Erythroblast (primary cell): Measurements from ENCODE around the gene TCF7L2.

Experiments
- GATA1 ChIP-seq: IDR thresholded peaks from 2 replicates; pipeline ENCODE4 v1.6.1; 2011; ENCODE audit warnings: low read depth, mild to moderate bottlenecking, control low read depth, low read length, moderate library complexity
- POLR2A ChIP-seq: IDR thresholded peaks from 2 replicates; pipeline ENCODE4 v1.6.1; 2011; ENCODE audit warnings: mild to moderate bottlenecking, low read length

- no peak for TF ChIP-seq POLR2A
- TF ChIP-seq GATA1, result no peak
Measured at GRCh38 chr10:113055458-113055857, 105.4 kb downstream of the TCF7L2 start.
